Transverse colon (tissue), 4 donors: ENCODE results near the gene RALGPS1. TPM values are rescaled to one million over a fixed set of nuclear protein-coding genes. Genes with fewer than 3 reads are reported as not detected.

Experiments used
- DNase-seq: peaks from one replicate; pipeline ENCODE4 v3.0.0-alpha.2; 2019
- H3K27ac ChIP-seq, 4 donors: fragments of 200-600 bp; sonication (generic); 2 replicates each; pipeline ENCODE4 v1.5.1; 2016 to 2018; ENCODE audit warnings: inconsistent platforms in 4 of 4
- H3K27me3 ChIP-seq: fragments of 200-600 bp; sonication (generic); 2 replicates; pipeline ENCODE4 v1.5.1; 2017; ENCODE audit warnings: inconsistent platforms
- H3K36me3 ChIP-seq, 4 donors: fragments of 200-600 bp; sonication (generic); 2 replicates each; pipeline ENCODE4 v1.5.1; 2017 to 2019; ENCODE audit warnings: inconsistent platforms in 4 of 4
- H3K4me1 ChIP-seq, 4 donors: fragments of 200-600 bp; sonication (generic); 2 replicates each; pipeline ENCODE4 v1.5.1; 2017 to 2020; ENCODE audit warnings: inconsistent platforms in 4 of 4
- H3K4me3 ChIP-seq, 4 donors: fragments of 200-600 bp; sonication (generic); 1 replicate in 1 of 4; 2 replicates in 3 of 4; pipeline versions ENCODE4 v1.5.1 to v1.6.1; 2017 to 2019; ENCODE audit warnings: inconsistent platforms in 4 of 4
- H3K9me3 ChIP-seq, 2 donors: fragments of 200-600 bp; sonication (generic); 2 replicates each; pipeline ENCODE4 v1.5.1; 2017 to 2019; ENCODE audit warnings: inconsistent platforms in 2 of 2
- EP300 ChIP-seq: sonication (generic); formaldehyde crosslinking; IDR thresholded peaks from one replicate; pipeline ENCODE4 v1.6.1; 2017; ENCODE audit warnings: antibody characterized with exemption, low read depth
- POLR2A ChIP-seq: fragments of 450-650 bp; IDR thresholded peaks from one replicate; pipeline ENCODE4 v1.6.1; 2016; ENCODE audit warnings: antibody characterized with exemption, mild to moderate bottlenecking, moderate library complexity
- POLR2AphosphoS5 ChIP-seq, 3 donors: sonication (generic); formaldehyde crosslinking; IDR thresholded peaks; one replicate each; pipeline ENCODE4 v1.6.1; 2016; ENCODE audit warnings: antibody characterized with exemption in 3 of 3
- WGBS, 2 donors: methylation state at CpG; one replicate each; pipeline ENCODE4 v1.1.5; 2018; ENCODE audit warnings: low coverage in 1 of 2; 5-methylcytosine and 5-hydroxymethylcytosine counted together
- in situ Hi-C, 4 donors: fragments of 200-750 bp; cut with MboI; loops; one replicate each; pipeline versions ENCODE4 v1.15.0 to v1.15.1; 2017; ENCODE audit warnings: low sequenced_read_pairs in 3 of 4, low pct_ligation_motif_present in 1 of 4, low pct_unique_long_range_greater_than_20kb in 1 of 4
- intact Hi-C: fragments of 100-400 bp; cut with DNase I; formaldehyde crosslinking; loops from one replicate; pipeline ENCODE4 v1.15.1; 2023; ENCODE audit warnings: low total_unique reads
- total RNA-seq, 4 donors: library from RNA; depleted of rRNA; stranded (reverse); fragments of >200 nt; gene quantifications; one replicate each; pipeline ENCODE4 v1.1.0, GENCODE V29; 2016
- TF ChIP-seq, protein P1 (sequence below), 5 experiments: fragments of 200-600 bp in 3 of 5; fragments of 450-650 bp in 2 of 5; sonication (generic) in 3 of 5; IDR thresholded peaks; 1 replicate in 2 of 5; 2 replicates in 3 of 5; pipeline ENCODE4 v1.5.1; 2016 to 2017; ENCODE audit warnings: antibody characterized with exemption in 5 of 5, inconsistent platforms in 3 of 5, mild to moderate bottlenecking in 2 of 5, moderate library complexity in 1 of 5

Gene RALGPS1
- total RNA-seq, 4 donors from 2014 or later: 46.0 to 119 (median 87.6) TPM

GRCh38 chr9:127137640-127138360, 223.2 kb downstream of the RALGPS1 start:
- Histone ChIP-seq H3K36me3 (no peaks in the 10 kb centered on the region), H3K9me3 (no peaks in the 10 kb centered on the region), H3K4me1 (peaks cover 7 to 31% (median 16%) of the 10 kb centered on the region in 4 donors), H3K27ac (no peak overlapping the region), H3K27me3 (no peaks in the 10 kb centered on the region), H3K4me3 (no peak overlapping the region)
- WGBS, 2 donors: 90 to 92% methylated on average over 8 to 11 of the region's 11 CpGs
- no peak for TF ChIP-seq POLR2AphosphoS5 (IDR thresholded peaks at IDR 0.05)
- TF ChIP-seq, protein P1, sequence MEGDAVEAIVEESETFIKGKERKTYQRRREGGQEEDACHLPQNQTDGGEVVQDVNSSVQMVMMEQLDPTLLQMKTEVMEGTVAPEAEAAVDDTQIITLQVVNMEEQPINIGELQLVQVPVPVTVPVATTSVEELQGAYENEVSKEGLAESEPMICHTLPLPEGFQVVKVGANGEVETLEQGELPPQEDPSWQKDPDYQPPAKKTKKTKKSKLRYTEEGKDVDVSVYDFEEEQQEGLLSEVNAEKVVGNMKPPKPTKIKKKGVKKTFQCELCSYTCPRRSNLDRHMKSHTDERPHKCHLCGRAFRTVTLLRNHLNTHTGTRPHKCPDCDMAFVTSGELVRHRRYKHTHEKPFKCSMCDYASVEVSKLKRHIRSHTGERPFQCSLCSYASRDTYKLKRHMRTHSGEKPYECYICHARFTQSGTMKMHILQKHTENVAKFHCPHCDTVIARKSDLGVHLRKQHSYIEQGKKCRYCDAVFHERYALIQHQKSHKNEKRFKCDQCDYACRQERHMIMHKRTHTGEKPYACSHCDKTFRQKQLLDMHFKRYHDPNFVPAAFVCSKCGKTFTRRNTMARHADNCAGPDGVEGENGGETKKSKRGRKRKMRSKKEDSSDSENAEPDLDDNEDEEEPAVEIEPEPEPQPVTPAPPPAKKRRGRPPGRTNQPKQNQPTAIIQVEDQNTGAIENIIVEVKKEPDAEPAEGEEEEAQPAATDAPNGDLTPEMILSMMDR (IDR thresholded peaks at IDR 0.05): no peak
- TF ChIP-seq EP300: no peak
- no peak for TF ChIP-seq POLR2A
- in situ Hi-C loops: no loop called here
- DNase-seq: no peak
- intact Hi-C loops: no loop called here

- WGBS, 2 donors: 93% methylated on average over 4 of the region's 4 CpGs; no CpG with 5 or more reads in 1 of the 2 donors
- H3K27ac ChIP-seq: no peak overlapping the region
- H3K36me3 ChIP-seq: no peaks in the 10 kb centered on the region
- no peak overlapping the region for H3K4me3 ChIP-seq
- peaks cover under 1 to 26% (median 11%) of the 10 kb centered on the region in 4 donors for H3K4me1 ChIP-seq
- H3K27me3 ChIP-seq: no peaks in the 10 kb centered on the region
- H3K9me3 ChIP-seq: no peaks in the 10 kb centered on the region
- DNase-seq: no peak
- intact Hi-C loops (no loop called here), in situ Hi-C loops (no loop called here)
- TF ChIP-seq, protein P1 (IDR thresholded peaks at IDR 0.05): no peak
- no peak for TF ChIP-seq POLR2A
- TF ChIP-seq POLR2AphosphoS5 (IDR thresholded peaks at IDR 0.05): no peak
- TF ChIP-seq EP300: no peak
Observed at GRCh38 chr9:127138444-127138843, 223.9 kb downstream of the RALGPS1 start.

GRCh38 chr9:127139071-127139731, 224.6 kb downstream of the RALGPS1 start:
- Histone ChIP-seq H3K4me3 (no peak overlapping the region), H3K4me1 (peaks cover 0 to 19% (median 7%) of the 10 kb centered on the region in 4 donors), H3K27me3 (no peaks in the 10 kb centered on the region), H3K27ac (no peak overlapping the region), H3K36me3 (no peaks in the 10 kb centered on the region), H3K9me3 (no peaks in the 10 kb centered on the region)
- in situ Hi-C loops (no loop called here), intact Hi-C loops (no loop called here)
- WGBS, 2 donors: 96% methylated on average over 8 of the region's 8 CpGs; no CpG with 5 or more reads in 1 of the 2 donors
- no peak for DNase-seq
- no peak for TF ChIP-seq POLR2AphosphoS5 (IDR thresholded peaks at IDR 0.05)
- TF ChIP-seq POLR2A: no peak
- no peak for TF ChIP-seq EP300
- TF ChIP-seq, protein P1 (IDR thresholded peaks at IDR 0.05): no peak

DNA sequence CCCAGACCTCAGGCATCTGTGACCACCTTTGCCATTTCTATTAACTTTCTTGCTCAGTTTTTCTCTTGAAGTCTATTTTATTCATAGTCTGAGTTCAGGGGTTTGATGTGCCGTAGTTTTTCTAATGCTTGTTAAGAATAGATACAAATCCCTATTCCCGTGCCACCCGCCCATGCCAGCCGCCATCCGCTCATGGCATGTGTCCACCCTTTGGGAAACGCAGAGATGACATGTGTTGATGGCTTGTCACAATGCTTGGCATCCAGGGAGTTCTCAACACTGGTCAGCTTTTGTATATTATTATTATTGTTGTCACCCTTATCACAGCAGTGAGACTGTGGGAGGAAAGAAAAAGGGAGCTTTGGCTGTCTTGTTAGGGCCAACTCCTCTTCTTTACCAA, 225.2 kb downstream of the RALGPS1 start:
- WGBS, 2 donors: 96 to 97% methylated on average over 5 to 6 of the region's 6 CpGs

More for the DNA sequence above, 225.2 kb downstream of the RALGPS1 start:
- Histone ChIP-seq H3K27me3 (no peaks in the 10 kb centered on the region), H3K4me3 (no peak overlapping the region), H3K36me3 (no peaks in the 10 kb centered on the region), H3K9me3 (no peaks in the 10 kb centered on the region), H3K4me1 (peaks cover 0 to 13% (median 2%) of the 10 kb centered on the region in 4 donors), H3K27ac (no peak overlapping the region)
- DNase-seq: no peak
- in situ Hi-C loops: no loop called here
- TF ChIP-seq POLR2AphosphoS5 (IDR thresholded peaks at IDR 0.05) (no peak), EP300 (no peak), POLR2A (no peak)
- TF ChIP-seq, protein P1 (IDR thresholded peaks at IDR 0.05): no peak
- intact Hi-C loops: no loop called here
